Urothelium cell line (cell line): Measurements from ENCODE around the gene APOE.
A peak's percentile ranks its signal among the peaks of the same experiment; 100 is the strongest.
"Not testable (repeated sequence)": the region's sequence is repeated elsewhere in the genome, so short reads cannot be mapped to it uniquely, and the experiment has no call there.

Source experiments
- DNase-seq: peaks from one replicate; pipeline ENCODE4 v3.0.0; 2011; ENCODE audit warnings: low spot score, mixed read lengths
- FAIRE-seq: peaks from 2 replicates; lab custom pipeline; 2011; peaks lifted over from hg19 to GRCh38; lab: Jason Lieb, UNC

The APOE gene

DNA sequence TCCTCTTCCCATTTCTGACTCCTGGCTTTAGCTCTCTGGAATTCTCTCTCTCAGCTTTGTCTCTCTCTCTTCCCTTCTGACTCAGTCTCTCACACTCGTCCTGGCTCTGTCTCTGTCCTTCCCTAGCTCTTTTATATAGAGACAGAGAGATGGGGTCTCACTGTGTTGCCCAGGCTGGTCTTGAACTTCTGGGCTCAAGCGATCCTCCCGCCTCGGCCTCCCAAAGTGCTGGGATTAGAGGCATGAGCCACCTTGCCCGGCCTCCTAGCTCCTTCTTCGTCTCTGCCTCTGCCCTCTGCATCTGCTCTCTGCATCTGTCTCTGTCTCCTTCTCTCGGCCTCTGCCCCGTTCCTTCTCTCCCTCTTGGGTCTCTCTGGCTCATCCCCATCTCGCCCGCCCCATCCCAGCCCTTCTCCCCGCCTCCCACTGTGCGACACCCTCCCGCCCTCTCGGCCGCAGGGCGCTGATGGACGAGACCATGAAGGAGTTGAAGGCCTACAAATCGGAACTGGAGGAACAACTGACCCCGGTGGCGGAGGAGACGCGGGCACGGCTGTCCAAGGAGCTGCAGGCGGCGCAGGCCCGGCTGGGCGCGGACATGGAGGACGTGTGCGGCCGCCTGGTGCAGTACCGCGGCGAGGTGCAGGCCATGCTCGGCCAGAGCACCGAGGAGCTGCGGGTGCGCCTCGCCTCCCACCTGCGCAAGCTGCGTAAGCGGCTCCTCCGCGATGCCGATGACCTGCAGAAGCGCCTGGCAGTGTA, 2.7 kb downstream of the APOE start:
- DNase-seq (no peak), FAIRE-seq (no peak)

DNA sequence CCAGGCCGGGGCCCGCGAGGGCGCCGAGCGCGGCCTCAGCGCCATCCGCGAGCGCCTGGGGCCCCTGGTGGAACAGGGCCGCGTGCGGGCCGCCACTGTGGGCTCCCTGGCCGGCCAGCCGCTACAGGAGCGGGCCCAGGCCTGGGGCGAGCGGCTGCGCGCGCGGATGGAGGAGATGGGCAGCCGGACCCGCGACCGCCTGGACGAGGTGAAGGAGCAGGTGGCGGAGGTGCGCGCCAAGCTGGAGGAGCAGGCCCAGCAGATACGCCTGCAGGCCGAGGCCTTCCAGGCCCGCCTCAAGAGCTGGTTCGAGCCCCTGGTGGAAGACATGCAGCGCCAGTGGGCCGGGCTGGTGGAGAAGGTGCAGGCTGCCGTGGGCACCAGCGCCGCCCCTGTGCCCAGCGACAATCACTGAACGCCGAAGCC, 3.3 kb downstream of the APOE start:
- FAIRE-seq = no peak
- no peak for DNase-seq

DNA sequence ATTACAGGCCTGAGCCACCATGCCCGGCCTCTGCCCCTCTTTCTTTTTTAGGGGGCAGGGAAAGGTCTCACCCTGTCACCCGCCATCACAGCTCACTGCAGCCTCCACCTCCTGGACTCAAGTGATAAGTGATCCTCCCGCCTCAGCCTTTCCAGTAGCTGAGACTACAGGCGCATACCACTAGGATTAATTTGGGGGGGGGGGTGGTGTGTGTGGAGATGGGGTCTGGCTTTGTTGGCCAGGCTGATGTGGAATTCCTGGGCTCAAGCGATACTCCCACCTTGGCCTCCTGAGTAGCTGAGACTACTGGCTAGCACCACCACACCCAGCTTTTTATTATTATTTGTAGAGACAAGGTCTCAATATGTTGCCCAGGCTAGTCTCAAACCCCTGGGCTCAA, 4.2 kb downstream of the APOE start:
- FAIRE-seq = no peak

DNA sequence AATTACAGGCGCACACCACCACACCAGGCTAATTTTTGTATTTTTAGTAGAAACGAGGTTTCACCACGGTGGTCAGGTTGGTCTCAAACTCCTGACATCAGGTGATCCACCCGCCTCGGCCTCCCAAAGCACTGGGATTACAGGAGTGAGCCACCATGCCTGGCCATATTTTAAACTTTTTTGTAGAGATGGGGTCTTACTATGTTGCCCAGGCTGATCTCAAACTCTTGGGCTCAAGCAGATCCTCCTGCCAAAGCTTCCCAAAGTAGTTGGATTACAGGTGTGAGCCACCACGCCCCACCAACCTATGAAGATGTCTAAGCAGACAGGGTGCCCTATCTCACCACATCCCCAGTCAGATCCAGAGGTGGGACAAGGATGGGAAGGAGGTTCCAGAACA, 6.3 kb downstream of the APOE start:
- not testable (repeated sequence) for FAIRE-seq, DNase-seq

More for the DNA sequence above, 4.2 kb downstream of the APOE start:
- DNase-seq = no peak

DNA sequence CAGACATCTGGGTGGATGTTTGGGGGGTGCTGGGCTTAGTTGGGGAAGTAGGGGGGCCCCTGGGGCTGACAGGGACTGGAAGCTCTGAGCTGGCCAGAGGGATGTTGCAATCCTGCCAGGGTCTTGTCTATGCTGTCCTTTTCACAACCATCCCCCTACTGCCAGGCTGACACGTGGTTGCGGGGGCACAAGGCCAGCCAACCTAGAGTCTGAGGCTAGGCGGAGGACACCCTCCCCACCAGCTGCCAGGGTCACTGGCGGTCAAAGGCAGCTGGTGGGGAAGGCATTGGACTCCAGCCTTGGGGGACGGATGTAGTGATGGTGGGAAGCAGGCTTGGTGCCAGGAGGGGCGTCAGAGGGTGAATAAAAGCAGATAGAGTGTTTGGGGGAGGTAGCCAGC, 7.3 kb downstream of the APOE start:
- FAIRE-seq = no peak
- DNase-seq = no peak

DNA sequence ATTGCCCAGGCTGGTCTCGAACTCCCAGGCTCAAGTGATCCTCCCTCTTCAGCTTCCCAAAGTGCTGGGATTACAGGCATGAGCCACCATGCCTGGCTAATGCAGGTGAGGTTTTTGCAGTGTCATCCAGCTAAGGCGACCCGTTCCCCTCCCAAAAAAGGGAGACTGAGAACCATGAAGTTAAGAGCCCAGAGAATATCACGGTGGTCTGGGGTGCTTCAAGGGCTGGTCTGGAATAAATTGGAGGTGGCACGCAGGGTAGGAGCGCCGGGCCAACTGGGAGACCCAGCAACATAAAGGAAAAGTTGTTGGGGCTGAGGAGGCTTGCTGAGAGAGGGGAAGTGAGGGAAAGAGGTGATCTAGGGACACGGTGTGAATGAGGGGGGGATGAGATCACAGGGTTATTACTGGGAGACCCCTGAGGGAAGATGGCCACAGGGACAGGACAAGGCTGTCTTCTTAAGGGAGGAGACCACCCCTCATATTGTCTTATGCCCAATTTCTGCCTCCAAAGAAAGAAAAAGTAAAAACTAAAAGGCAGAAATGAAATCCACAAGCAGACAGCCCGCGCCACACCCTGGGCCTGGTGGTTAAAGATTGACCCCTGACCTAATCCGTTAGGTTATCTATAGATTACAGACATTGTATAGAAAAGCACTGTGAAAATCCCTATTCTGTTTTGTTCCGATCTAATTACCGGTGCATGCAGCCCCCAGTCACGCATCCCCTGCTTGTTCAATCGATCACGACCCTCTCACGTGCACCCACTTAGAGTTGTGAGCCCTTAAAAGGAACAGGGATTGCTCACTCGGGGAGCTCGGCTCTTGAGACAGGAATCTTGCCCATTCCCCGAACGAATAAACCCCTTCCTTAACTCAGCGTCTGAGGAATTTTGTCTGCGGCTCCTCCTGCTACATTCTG, 8.2 kb downstream of the APOE start:
- DNase-seq, FAIRE-seq: not testable (repeated sequence)

DNA sequence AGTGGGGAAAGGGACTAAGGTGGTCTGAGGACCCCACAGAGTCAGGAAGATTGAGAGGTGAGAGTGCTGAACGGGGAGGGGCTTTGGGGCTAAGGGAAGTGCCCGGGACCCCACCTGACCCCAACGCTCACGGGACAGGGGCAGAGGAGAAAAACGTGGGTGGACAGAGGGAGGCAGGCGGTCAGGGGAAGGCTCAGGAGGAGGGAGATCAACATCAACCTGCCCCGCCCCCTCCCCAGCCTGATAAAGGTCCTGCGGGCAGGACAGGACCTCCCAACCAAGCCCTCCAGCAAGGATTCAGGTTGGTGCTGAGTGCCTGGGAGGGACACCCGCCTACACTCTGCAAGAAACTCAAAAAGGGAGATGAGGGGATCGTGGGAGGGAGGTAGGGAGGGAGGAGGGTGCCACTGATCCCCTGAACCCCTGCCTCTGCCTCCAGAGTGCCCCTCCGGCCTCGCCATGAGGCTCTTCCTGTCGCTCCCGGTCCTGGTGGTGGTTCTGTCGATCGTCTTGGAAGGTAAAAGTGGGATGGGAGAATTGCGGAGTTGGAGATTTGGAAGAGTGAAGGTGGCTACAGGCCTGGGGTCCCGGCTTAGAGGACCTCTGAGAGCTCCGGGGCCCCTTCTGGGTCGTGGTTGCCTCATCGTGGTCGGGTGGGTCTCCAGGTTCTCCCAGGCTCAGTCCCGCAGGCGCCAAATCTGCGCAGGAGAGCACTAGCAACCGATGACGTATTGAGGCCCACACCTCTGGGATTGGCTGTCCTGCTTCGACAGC, 9.0 kb downstream of the APOE start, which contains the start of gene APOC1:
APOC1 (plus strand) TSS at position 176 of the 774 bp plus-strand sequence; CDS start at position 460, 284 bp downstream.
- FAIRE-seq = not testable (repeated sequence)
- peak; percentile 83 for DNase-seq

DNA sequence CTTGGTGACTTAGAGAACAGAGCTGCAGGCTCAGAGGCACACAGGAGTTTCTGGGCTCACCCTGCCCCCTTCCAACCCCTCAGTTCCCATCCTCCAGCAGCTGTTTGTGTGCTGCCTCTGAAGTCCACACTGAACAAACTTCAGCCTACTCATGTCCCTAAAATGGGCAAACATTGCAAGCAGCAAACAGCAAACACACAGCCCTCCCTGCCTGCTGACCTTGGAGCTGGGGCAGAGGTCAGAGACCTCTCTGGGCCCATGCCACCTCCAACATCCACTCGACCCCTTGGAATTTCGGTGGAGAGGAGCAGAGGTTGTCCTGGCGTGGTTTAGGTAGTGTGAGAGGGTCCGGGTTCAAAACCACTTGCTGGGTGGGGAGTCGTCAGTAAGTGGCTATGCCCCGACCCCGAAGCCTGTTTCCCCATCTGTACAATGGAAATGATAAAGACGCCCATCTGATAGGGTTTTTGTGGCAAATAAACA, 18.7 kb downstream of the APOE start:
- FAIRE-seq (no peak), DNase-seq (no peak)

DNA sequence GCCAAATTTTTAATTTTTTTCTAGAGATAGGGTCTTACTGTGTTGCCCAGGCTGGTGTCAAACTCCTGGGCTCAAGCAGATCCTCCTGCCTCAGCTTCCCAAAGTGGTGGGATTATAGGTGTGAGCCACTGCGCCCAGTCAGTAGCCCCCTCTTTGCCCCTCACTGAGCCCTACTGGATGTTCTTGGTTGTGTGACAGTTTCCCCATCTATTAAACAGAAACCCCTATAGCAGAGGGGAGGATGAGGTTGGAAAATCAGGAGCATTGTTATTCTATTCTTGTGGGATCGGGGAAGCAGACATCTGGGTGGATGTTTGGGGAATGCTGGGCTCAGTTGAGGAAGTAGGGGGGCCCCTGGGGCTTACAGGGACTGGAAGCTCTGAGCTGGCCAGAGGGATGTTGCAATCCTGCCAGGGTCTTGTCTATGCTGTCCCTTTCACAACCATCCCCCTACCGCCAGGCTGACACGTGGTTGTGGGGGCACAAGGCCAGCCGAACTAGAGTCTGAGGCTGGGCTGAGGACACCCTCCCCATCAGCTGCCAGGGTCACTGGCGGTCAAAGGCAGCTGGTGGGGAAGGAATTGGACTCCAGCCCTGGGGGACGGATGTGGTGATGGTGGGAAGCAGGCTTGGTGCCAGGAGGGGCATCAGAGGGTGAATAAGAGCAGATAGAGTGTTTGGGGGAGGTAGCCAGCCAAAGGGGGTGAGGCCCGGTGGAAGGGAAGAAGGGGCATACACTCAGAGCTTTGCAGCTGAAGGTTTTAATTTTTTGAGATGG, 19.7 kb downstream of the APOE start:
- DNase-seq (no peak), FAIRE-seq (no peak)

DNA sequence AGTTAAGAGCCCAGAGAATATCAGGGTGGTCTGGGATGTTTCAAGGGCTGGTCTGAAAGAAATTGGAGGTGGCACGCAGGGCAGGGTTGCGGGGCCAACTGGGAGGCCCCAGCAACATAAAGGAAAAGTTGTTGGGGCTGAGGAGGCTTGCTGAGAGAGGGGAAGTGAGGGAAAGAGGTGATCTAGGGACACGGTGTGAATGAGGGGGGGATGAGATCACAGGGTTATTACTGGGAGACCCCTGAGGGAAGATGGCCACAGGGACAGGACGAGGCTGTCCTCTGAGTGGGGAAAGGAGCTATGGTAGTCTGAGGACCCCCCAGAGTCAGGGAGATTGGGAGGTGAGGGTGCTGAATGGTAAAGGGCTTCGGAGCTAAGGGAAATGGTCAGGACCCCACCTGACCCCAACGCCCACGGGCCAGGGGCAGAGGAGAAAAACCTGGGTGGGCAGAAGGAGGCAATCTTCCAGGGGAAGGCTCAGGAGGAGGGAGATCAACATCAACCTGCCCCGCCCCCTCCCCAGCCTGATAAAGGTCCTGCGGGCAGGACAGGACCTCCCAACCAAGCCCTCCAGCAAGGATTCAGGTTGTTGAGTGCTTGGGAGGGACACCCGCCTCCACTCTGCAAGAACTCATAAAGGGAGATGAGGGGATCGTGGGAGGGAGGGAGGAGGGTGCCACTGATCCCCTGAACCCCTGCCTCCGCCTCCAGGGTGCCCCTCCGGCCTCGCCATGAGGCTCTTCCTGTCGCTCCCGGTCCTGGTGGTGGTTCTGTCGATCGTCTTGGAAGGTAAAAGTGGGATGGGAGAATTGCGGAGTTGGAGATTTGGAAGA, 20.9 kb downstream of the APOE start:
- not testable (repeated sequence) for FAIRE-seq, DNase-seq

DNA sequence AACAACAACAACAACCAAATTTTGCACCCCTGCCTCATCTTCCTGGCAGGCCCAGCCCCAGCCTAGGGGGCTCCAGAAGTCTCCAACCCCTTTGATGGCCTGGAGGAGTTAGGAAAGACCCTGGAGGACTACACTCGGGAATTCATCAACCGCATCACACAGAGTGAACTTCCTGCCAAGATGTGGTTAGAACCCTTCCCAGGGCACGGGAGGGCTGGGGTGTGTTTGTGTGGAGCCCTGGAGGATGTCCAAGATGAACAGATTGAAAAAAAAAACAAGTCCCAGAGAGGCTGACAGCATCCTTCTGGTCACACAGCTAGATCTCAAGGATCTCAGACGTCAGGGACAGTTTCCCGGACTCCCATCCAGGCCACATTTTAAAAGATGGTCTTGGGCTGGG, 22.1 kb downstream of the APOE start:
- DNase-seq (peak; percentile 27), FAIRE-seq (no peak)

DNA sequence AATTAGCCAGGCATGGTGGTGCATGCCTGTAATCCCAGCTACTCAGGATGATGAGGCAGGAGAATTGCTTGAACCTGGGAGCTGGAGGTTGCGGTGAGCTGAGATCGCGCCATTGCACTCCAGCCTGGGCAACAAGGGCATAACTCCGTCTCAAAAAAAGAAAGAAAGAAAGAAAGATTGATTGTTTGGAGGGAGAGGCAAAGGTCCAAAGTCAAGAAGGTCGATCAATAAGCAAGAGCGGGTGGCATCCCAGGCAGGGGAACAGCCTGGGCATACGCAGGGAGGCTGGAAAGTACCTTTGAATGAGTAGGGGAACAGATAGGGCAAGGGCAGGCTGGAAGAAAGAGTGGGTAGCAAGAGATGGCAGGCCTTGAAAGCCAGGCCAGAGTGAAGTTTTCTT, 24.5 kb downstream of the APOE start:
- no peak for FAIRE-seq
- DNase-seq = no peak

DNA sequence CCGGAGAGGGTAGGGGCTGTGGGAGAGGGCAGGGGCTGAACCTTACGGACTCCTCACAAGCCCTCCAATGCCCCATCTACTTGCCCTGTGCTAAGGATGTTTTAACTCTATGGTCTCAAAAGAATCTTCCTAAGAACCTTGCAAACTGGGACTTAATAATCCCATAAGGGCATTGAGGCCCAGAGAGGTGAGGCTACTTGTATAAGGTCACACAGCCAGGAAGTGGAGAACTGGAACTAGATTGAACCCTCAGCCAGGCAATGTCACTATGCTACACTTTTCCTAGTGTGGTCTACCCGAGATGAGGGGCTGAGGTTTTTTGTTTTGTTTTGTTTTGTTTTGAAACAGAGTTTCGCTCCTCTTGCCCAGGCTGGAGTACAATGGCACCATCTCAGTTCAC, 25.9 kb downstream of the APOE start:
- FAIRE-seq (no peak), DNase-seq (no peak)

DNA sequence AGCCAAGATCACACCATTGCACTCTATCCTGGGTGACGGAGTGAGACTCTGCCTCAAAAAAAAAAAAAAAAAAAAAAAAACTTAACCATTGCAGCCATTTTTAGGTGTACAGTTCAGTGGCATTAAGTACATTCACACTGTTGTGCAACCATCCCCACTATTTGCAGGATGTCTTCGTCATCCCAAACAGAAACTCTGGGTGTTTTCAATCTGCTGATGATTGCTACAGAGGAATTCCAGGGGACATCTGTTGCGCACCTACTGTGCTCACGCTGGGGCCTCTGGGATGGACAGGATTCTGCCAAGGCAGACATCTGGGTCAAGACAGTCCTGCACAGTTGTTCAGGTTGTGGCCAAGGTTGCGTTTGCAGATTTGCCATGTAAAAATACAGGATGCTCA, 34.1 kb downstream of the APOE start:
- DNase-seq (no peak), FAIRE-seq (no peak)

DNA sequence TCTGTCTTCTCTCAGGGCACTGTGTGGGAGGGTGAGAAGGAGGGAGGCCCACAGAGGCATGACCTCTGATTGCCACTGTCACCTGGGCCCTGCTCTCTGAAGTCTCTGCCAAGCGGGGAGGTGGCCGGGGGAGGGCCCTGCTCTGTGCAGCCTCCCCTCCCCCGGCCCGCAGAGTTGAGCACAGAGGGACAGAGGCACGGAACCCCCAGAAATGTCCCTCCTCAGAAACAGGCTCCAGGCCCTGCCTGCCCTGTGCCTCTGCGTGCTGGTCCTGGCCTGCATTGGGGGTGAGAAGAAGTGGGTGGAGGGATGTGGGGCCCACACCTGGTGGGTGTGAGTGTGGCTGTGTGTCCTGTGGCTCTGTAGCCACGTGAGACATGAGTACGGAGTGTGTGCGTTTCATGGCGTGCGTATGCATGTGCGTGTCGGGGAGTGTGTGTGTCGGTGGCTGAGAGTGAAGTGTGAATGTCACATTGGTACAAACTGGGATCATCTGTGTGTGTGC, 36.5 kb downstream of the APOE start, which contains the start of gene APOC4:
APOC4 (plus strand) TSS at position 171 of the 505 bp plus-strand sequence; CDS start at position 212, 41 bp downstream.
- FAIRE-seq = no peak

DNA sequence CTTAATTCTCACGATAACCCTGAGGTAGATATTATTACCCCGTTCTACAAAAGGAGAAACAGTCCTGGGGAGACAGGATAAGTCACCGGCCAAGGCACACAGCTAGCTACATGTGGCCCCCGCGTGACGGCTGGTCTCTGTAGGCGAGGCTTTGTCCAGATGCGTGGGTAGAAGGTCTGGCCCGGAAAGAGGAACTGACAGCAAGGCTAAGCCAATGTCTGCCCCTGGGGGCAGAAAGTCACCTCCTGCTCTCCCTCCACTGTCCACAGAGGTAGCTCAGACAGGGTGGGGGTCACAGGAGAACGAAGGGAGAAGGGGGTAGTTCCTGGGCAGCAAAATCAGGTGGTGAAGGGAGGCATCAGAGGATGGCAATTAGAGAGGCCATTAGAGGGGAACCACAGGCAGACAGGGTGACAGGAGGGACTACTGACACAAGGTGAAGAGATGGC, 38.2 kb downstream of the APOE start:
- FAIRE-seq = no peak
- DNase-seq = no peak

More for the DNA sequence above, 36.5 kb downstream of the APOE start, which contains the start of gene APOC4:
- DNase-seq = no peak

DNA sequence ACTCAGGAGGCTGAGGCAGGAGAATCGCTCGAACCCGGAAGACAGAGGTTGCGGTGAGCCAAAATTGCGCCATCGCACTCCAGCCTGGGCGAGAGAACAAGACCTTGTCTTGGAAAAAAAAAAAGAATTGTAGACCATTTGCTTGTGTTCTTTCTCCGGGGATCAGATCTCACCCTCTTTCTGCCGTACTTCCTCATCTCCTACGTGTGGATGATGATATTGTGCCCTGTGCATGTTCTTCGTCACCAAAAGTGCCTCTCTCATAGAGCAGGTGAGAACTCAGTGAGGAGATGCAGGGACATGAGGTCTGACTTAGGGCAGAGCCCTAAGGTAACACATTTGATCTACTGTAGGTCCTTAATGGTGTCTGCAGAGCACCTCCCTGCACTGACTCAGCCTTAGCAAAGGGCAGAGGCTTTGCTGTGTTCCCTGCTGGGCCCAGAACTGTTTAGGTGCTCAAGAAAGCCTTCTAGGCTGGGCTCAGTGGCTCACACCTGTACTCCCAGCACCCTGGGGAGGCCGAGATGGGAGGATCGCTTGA, 41.5 kb downstream of the APOE start:
- no peak for DNase-seq
- no peak for FAIRE-seq

DNA sequence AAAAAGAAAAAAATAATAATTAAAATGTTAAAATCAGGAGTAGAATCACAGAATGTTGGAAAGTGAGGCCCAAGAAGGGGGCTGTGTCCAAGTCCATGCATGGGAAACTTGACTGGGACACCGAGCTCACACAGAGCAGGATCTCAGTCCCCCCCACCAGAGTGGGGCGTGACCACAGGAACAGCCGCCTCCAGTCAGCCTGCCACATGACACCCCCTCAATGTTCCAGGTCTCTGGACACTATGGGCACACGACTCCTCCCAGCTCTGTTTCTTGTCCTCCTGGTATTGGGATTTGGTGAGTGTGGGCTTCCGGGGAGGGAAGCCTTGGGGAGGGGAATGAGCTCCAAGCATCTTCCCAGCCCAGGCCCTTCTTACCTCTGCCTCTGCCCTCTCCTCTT, 42.6 kb downstream of the APOE start:
- FAIRE-seq (no peak), DNase-seq (no peak)
